Measurements from ENCODE around the gene FIGNL1.

Gene FIGNL1
- total RNA-seq: 27.3 to 43.0 reads per million in 2 donors

- DNase-seq: peak; percentile 63
These were observed at the start of gene FIGNL1 for GRCh38 chr7:50449881-50450589. Gene FIGNL1, minus strand, starts transcription at chr7:50450350. Its CDS starts 3,063 bp downstream, at chr7:50447287.

GRCh38 chr7:50499092-50499491 is 48.9 kb upstream of the FIGNL1 start:
- DNase-seq: no peak

GRCh38 chr7:50497968-50498367 is 47.8 kb upstream of the FIGNL1 start:
- DNase-seq: no peak

GRCh38 chr7:50497068-50497642 is 47.0 kb upstream of the FIGNL1 start:
- no peak for DNase-seq

- DNase-seq: no peak
These were observed 46.4 kb upstream of the FIGNL1 start for GRCh38 chr7:50496569-50496968.

- no peak for DNase-seq
These were observed 45.6 kb upstream of the FIGNL1 start for GRCh38 chr7:50495746-50496145.

GRCh38 chr7:50492770-50493519 is 42.8 kb upstream of the FIGNL1 start:
- no peak for DNase-seq

GRCh38 chr7:50491943-50492342 is 41.8 kb upstream of the FIGNL1 start:
- DNase-seq: no peak

- DNase-seq: no peak
These were observed 41.1 kb upstream of the FIGNL1 start for GRCh38 chr7:50491209-50491608.

GRCh38 chr7:50488379-50488778 is 38.2 kb upstream of the FIGNL1 start:
- DNase-seq: no peak

- no peak for DNase-seq
These were observed 36.4 kb upstream of the FIGNL1 start for GRCh38 chr7:50486512-50486911.

- no peak for DNase-seq
These were observed 31.7 kb upstream of the FIGNL1 start for GRCh38 chr7:50481867-50482266.

GRCh38 chr7:50480797-50481196 is 30.6 kb upstream of the FIGNL1 start:
- no peak for DNase-seq

- no peak for DNase-seq
These were observed 29.8 kb upstream of the FIGNL1 start for GRCh38 chr7:50479743-50480517.

- no peak for DNase-seq
These were observed 27.5 kb upstream of the FIGNL1 start for GRCh38 chr7:50477640-50478039.

GRCh38 chr7:50476953-50477625 is 26.9 kb upstream of the FIGNL1 start:
- no peak for DNase-seq

GRCh38 chr7:50475340-50475739 is 25.2 kb upstream of the FIGNL1 start:
- no peak for DNase-seq

GRCh38 chr7:50474382-50475160 is 24.4 kb upstream of the FIGNL1 start:
- DNase-seq: no peak

GRCh38 chr7:50473531-50473930 is 23.4 kb upstream of the FIGNL1 start:
- DNase-seq: no peak

GRCh38 chr7:50472427-50472826 is 22.3 kb upstream of the FIGNL1 start:
- no peak for DNase-seq

- no peak for DNase-seq
These were observed 21.8 kb upstream of the FIGNL1 start for GRCh38 chr7:50471970-50472369.
